GM12878 (cell line): ENCODE data around the gene DOLPP1. TPM values are rescaled to one million over a fixed set of nuclear protein-coding genes. Genes with fewer than 3 reads are reported as not detected.

Experiments used
- ATAC-seq: fragments of 200-7000 bp; cut with Tn5 transposase; 3 replicates; pipeline ENCODE4 v1.9.1; 2020; ENCODE audit warnings: mild to moderate bottlenecking, moderate library complexity
- BruUV-seq: library from RNA; stranded (reverse); fragments of 400-500 nt; replicated peaks from 2 replicates; lab custom pipeline; 2021; lab: Mats Ljungman, UMichigan
- CTCF ChIA-PET: fragments of 300-600 bp; sonication (Branson Sonifier 250); formaldehyde crosslinking; extraction: SDS; loops from one replicate; lab custom pipeline; 2021; ENCODE audit warnings: inconsistent platforms; lab: Yijun Ruan, JAX
- POLR2A ChIA-PET: fragments of 350-600 bp; formaldehyde crosslinking; extraction: SDS; loops from one replicate; lab custom pipeline; 2021; ENCODE audit warnings: inconsistent platforms; lab: Charles Lee
- RAD21 ChIA-PET: fragments of 300-600 bp; sonication (Branson Sonifier 250); formaldehyde crosslinking; loops from one replicate; lab custom pipeline; 2023; ENCODE audit warnings: antibody characterized with exemption; ENCODE audit not compliant: unreplicated experiment; lab: Charles Lee
- SMC1A ChIA-PET: fragments of 300-600 bp; sonication (Branson Sonifier 250); formaldehyde crosslinking; loops from one replicate; lab custom pipeline; 2023; ENCODE audit not compliant: unreplicated experiment, uncharacterized antibody; lab: Charles Lee
- DNase-seq: peaks from one replicate; pipeline ENCODE4 v3.0.0-alpha.2; 2011; ENCODE audit warnings: low read depth, low spot score
- FAIRE-seq: peaks from 3 replicates; lab custom pipeline; 2011; peaks lifted over from hg19 to GRCh38; lab: Jason Lieb, UNC
- H2AFZ ChIP-seq: 2 replicates; pipeline ENCODE4 v1.6.0; 2011; ENCODE audit warnings: low read depth, low read length, control low read depth; ENCODE audit not compliant: control insufficient read depth
- H3K27ac ChIP-seq: 2 replicates; pipeline ENCODE4 v1.5.1; 2011; ENCODE audit warnings: control low read depth; ENCODE audit not compliant: control insufficient read depth, insufficient read depth
- H3K27me3 ChIP-seq, 2 experiments: replicated peaks in 1 of 2; 2 replicates each; pipeline versions ENCODE4 v1.6.0 to v1.6.1; 2011; ENCODE audit warnings: low read length in 1 of 2; ENCODE audit not compliant: control insufficient read depth in 2 of 2, insufficient read depth in 2 of 2
- H3K36me3 ChIP-seq, 2 experiments: 2 replicates each; pipeline ENCODE4 v1.5.1; 2011; ENCODE audit warnings: low read length in 1 of 2; ENCODE audit not compliant: control insufficient read depth in 2 of 2, insufficient read depth in 2 of 2
- H3K4me1 ChIP-seq: 2 replicates; pipeline ENCODE4 v1.6.1; 2011; ENCODE audit warnings: mild to moderate bottlenecking, low read length, moderate library complexity, mixed read lengths; ENCODE audit not compliant: control insufficient read depth, insufficient read depth
- H3K4me2 ChIP-seq: 2 replicates; pipeline ENCODE4 v1.6.0; 2011; ENCODE audit warnings: control low read depth; ENCODE audit not compliant: control insufficient read depth, insufficient read depth
- H3K4me3 ChIP-seq: fragments of 200-600 bp; sonication (generic); 2 replicates; pipeline ENCODE4 v1.5.1; 2016
- H3K79me2 ChIP-seq: 2 replicates; pipeline ENCODE4 v1.6.0; 2011; ENCODE audit warnings: low read length; ENCODE audit not compliant: control insufficient read depth, insufficient read depth
- H3K9ac ChIP-seq: 2 replicates; pipeline ENCODE4 v1.8.0; 2011; ENCODE audit warnings: low read length, control low read depth, mixed read lengths; ENCODE audit not compliant: control insufficient read depth, insufficient read depth
- H3K9me3 ChIP-seq: replicated peaks from 3 replicates; pipeline ENCODE4 v1.5.1; 2011; ENCODE audit warnings: mild to moderate bottlenecking, low read length; ENCODE audit not compliant: control insufficient read depth, insufficient read depth
- H4K20me1 ChIP-seq: 2 replicates; pipeline ENCODE4 v1.6.0; 2011; ENCODE audit not compliant: control insufficient read depth, insufficient read depth
- BCL11A ChIP-seq: IDR thresholded peaks from 2 replicates; pipeline ENCODE4 v1.6.1; 2011; ENCODE audit warnings: low read depth, low read length
- CTCF ChIP-seq, 3 experiments: IDR thresholded peaks in 2 of 3; conservative IDR thresholded peaks in 1 of 3; 2 replicates each; pipeline ENCODE4 v1.5.1; 2011; ENCODE audit warnings: low read depth in 3 of 3, low read length in 3 of 3, mild to moderate bottlenecking in 3 of 3, control low read depth in 2 of 3, moderate library complexity in 2 of 3, inconsistent platforms in 1 of 3, mixed read lengths in 1 of 3; ENCODE audit not compliant: control insufficient read depth in 2 of 3, insufficient read depth in 1 of 3; ENCODE audit errors: extremely low read depth in 1 of 3
- ETV6 ChIP-seq, 2 experiments: fragments of 450-650 bp in 1 of 2; IDR thresholded peaks in 1 of 2; conservative IDR thresholded peaks in 1 of 2; 2 replicates each; pipeline ENCODE4 v1.6.1; 2014; ENCODE audit warnings: antibody characterized with exemption in 1 of 2, borderline replicate concordance in 1 of 2, low read depth in 1 of 2, mild to moderate bottlenecking in 1 of 2, moderate library complexity in 1 of 2
- IKZF1 ChIP-seq: fragments of 450-650 bp; conservative IDR thresholded peaks from 2 replicates; pipeline ENCODE4 v1.6.1; 2017; ENCODE audit warnings: antibody characterized with exemption, mild to moderate bottlenecking
- IRF3 ChIP-seq: fragments of 450-650 bp; IDR thresholded peaks from 2 replicates; pipeline ENCODE4 v1.6.1; 2014; ENCODE audit warnings: mild to moderate bottlenecking
- IRF4 ChIP-seq: IDR thresholded peaks from 2 replicates; pipeline ENCODE4 v1.6.1; 2011; ENCODE audit warnings: low read depth, low read length
- IRF5 ChIP-seq: fragments of 450-650 bp; IDR thresholded peaks from 2 replicates; pipeline ENCODE4 v1.6.1; 2017; ENCODE audit warnings: borderline replicate concordance
- MTA2 ChIP-seq: fragments of 450-650 bp; IDR thresholded peaks from 2 replicates; pipeline ENCODE4 v1.6.1; 2016; ENCODE audit warnings: low read depth, mild to moderate bottlenecking, moderate library complexity
- NFIC ChIP-seq: IDR thresholded peaks from 2 replicates; pipeline ENCODE4 v1.6.1; 2012; ENCODE audit warnings: low read depth, mild to moderate bottlenecking, inconsistent platforms, low read length, moderate library complexity
- RUNX3 ChIP-seq: IDR thresholded peaks from 2 replicates; pipeline ENCODE4 v1.6.1; 2012; ENCODE audit warnings: low read length, inconsistent platforms
- STAT3 ChIP-seq: IDR thresholded peaks from 2 replicates; pipeline ENCODE4 v1.6.1; 2011; ENCODE audit warnings: low read depth, low read length, improper control_type of control experiment
- ZNF24 ChIP-seq: fragments of 450-650 bp; IDR thresholded peaks from 2 replicates; pipeline ENCODE4 v1.6.1; 2017; ENCODE audit warnings: antibody characterized with exemption, mild to moderate bottlenecking
- ZSCAN29 ChIP-seq: fragments of 450-650 bp; IDR thresholded peaks from 2 replicates; pipeline ENCODE4 v1.6.1; 2017; ENCODE audit warnings: mild to moderate bottlenecking, moderate library complexity
- WGBS: methylation state at CpG from one replicate; pipeline ENCODE4 v1.1.6; 2016; ENCODE audit warnings: low lambda C conversion rate; ENCODE audit not compliant: insufficient replicate concordance, insufficient coverage; ENCODE audit errors: missing lambda C conversion rate; 5-methylcytosine and 5-hydroxymethylcytosine counted together
- in situ Hi-C: fragments of 300-500 bp; cut with MboI; formaldehyde crosslinking; loops from 9 replicates; pipeline ENCODE4 v1.14.3; 2018; ENCODE audit warnings: mixed read lengths
- intact Hi-C: fragments of 100-400 bp; cut with micrococcal nuclease; formaldehyde crosslinking; loops from one replicate; pipeline ENCODE4 v1.14.2; 2022; ENCODE audit not compliant: unreplicated experiment
- polyA plus RNA-seq, 11 experiments: library from polyadenylated mRNA; depleted of rRNA in 4 of 11; unstranded in 6 of 11; stranded (reverse) in 5 of 11; fragments of >200 nt; fragmentation: Nextera tagmentation in 4 of 11; fragmentation: Illumina TruSeq in 1 of 11; extraction: Ambion mirVana in 4 of 11; extraction: Trizol in 1 of 11; gene quantifications; 1 replicate in 1 of 11; 2 replicates in 10 of 11; pipeline versions ENCODE4 v1.2.1 to v1.2.3, GENCODE V29; 2011 to 2016; ENCODE audit warnings: inconsistent platforms in 2 of 11, missing spikeins in 2 of 11, low read depth in 1 of 11
- total RNA-seq, 4 experiments: library from RNA; depleted of rRNA in 3 of 4; stranded (reverse); fragments of >200 nt in 3 of 4; fragmentation: Illumina TruSeq in 1 of 4; extraction: Trizol in 1 of 4; gene quantifications; 2 replicates each; pipeline versions ENCODE4 v1.2.1 to v1.2.3, GENCODE V29; 2013 to 2021

DOLPP1 gene
- total and polyA plus RNA-seq, 10 of the 15 experiments (the other 5 are each of a cell fraction or from before 2014, with no cell fraction given) = 0.76 to 19.9 (median 13.4) TPM

GRCh38 chr9:129097671-129098306 is 16.9 kb downstream of the DOLPP1 start (continued):
- TF ChIP-seq CTCF (IDR thresholded peaks at IDR 0.05 in 2 of 3, conservative IDR thresholded peaks at IDR 0.05 in 1 of 3; ENCODE audit: control insufficient read depth in 2 of 3, extremely low read depth in 1 of 3, insufficient read depth in 1 of 3, low read depth in 3 of 3, low read length in 3 of 3) = no peak
- TF ChIP-seq IRF3 = no peak
- TF ChIP-seq, all 136 proteins: peak for 0

- ChIA-PET POLR2A (interaction anchor here (0.6 kb wide), 2 partner anchors 67 to 1026 kb away, joined by 3 to 4 read pairs; no protein-coding TSS in a partner anchor), SMC1A (no interaction called here), CTCF (interaction anchor here (0.9 to 1.1 kb wide), 2 partner anchors 143 to 526 kb away, joined by 4 to 5 read pairs; no protein-coding TSS in a partner anchor), RAD21 (interaction anchor here (0.9 kb wide), 1 partner anchor 14 kb away, joined by 3 read pairs; no protein-coding TSS in a partner anchor)
- Histone ChIP-seq H3K79me2 (no peaks in the 10 kb centered on the region), H3K9me3 (no peaks in the 10 kb centered on the region), H3K4me3 (no peak overlapping the region), H2AFZ (no peak overlapping the region), H3K36me3 (no peaks in the 10 kb centered on the region), H3K27me3 (no peaks in the 10 kb centered on the region), H3K27ac (no peak overlapping the region), H3K4me2 (no peak overlapping the region), H3K9ac (no peak overlapping the region), H3K4me1 (no peaks in the 10 kb centered on the region), H4K20me1 (no peaks in the 10 kb centered on the region)
- intact Hi-C loops (no loop called here), in situ Hi-C loops (no loop called here)
- ATAC-seq (no peak), FAIRE-seq (no peak), DNase-seq (no peak)
- no TSS peak for BruUV-seq
- 52% methylated on average over 11 of the region's 11 CpGs for WGBS
- TF ChIP-seq CTCF (IDR thresholded peaks at IDR 0.05 in 2 of 3, conservative IDR thresholded peaks at IDR 0.05 in 1 of 3; ENCODE audit: control insufficient read depth in 2 of 3, extremely low read depth in 1 of 3, insufficient read depth in 1 of 3, low read depth in 3 of 3, low read length in 3 of 3) (no peak), BCL11A (no peak), ZSCAN29 (no peak), IRF3 (no peak), RUNX3 (no peak), ZNF24 (no peak), IRF5 (no peak), MTA2 (no peak), NFIC (no peak), IRF4 (no peak), ETV6 (conservative IDR thresholded peaks at IDR 0.05 in 1 of 2, IDR thresholded peaks at IDR 0.05 in 1 of 2; ENCODE audit: borderline replicate concordance in 1 of 2, low read depth in 1 of 2) (no peak), IKZF1 (no peak), STAT3 (no peak)
Observed at GRCh38 chr9:129098328-129098727, 17.4 kb downstream of the DOLPP1 start.
